Epidermal melanocyte (primary cell): ENCODE results near the gene TGFBR3.

Experiments used
- DNase-seq: peaks from one replicate; pipeline ENCODE4 v3.0.0; 2011; ENCODE audit warnings: low spot score; ENCODE audit not compliant: insufficient read length

Gene TGFBR3

GRCh38 chr1:91827459-91828321 lies 58.3 kb downstream of the TGFBR3 start:
- DNase-seq = no peak

- no peak for DNase-seq
These were observed 58.9 kb downstream of the TGFBR3 start for GRCh38 chr1:91827087-91827458.

- DNase-seq = no peak
These were observed 59.3 kb downstream of the TGFBR3 start for GRCh38 chr1:91826649-91827048.

- no peak for DNase-seq
These were observed 59.7 kb downstream of the TGFBR3 start for GRCh38 chr1:91826248-91826647.

GRCh38 chr1:91821126-91821868 lies 64.7 kb downstream of the TGFBR3 start:
- DNase-seq = no peak

- DNase-seq = no peak
These were observed 66.7 kb downstream of the TGFBR3 start for GRCh38 chr1:91819038-91819788.

- no peak for DNase-seq
These were observed 67.3 kb downstream of the TGFBR3 start for GRCh38 chr1:91818713-91818975.

GRCh38 chr1:91817211-91817905 lies 68.6 kb downstream of the TGFBR3 start:
- DNase-seq = no peak

GRCh38 chr1:91816031-91816430 lies 69.9 kb downstream of the TGFBR3 start:
- DNase-seq = no peak

- no peak for DNase-seq
These were observed 71.5 kb downstream of the TGFBR3 start for GRCh38 chr1:91814448-91814847.

GRCh38 chr1:91813813-91814212 lies 72.1 kb downstream of the TGFBR3 start:
- DNase-seq = no peak

GRCh38 chr1:91811363-91812025 lies 74.5 kb downstream of the TGFBR3 start:
- DNase-seq = no peak

GRCh38 chr1:91809317-91809716 lies 76.6 kb downstream of the TGFBR3 start:
- DNase-seq = no peak

- DNase-seq = no peak
These were observed 77.9 kb downstream of the TGFBR3 start for GRCh38 chr1:91807921-91808620.

- no peak for DNase-seq
These were observed 78.9 kb downstream of the TGFBR3 start for GRCh38 chr1:91806769-91807700.

- DNase-seq = no peak
These were observed 79.7 kb downstream of the TGFBR3 start for GRCh38 chr1:91806181-91806768.

- no peak for DNase-seq
These were observed 80.6 kb downstream of the TGFBR3 start for GRCh38 chr1:91805311-91805801.

- no peak for DNase-seq
These were observed 81.4 kb downstream of the TGFBR3 start for GRCh38 chr1:91804546-91805023.
